Kidney (tissue), 14 donors: ENCODE results near the gene SMIM21. TPM values are rescaled to one million over a fixed set of nuclear protein-coding genes. Genes with fewer than 3 reads are reported as not detected.

Experiments used
- DNase-seq, 5 donors: peaks; one replicate each; pipeline ENCODE4 v3.0.0-alpha.2; 2013 to 2020
- FAIRE-seq: peaks from 2 replicates; lab custom pipeline; 2012; peaks lifted over from hg19 to GRCh38; lab: Jason Lieb, UNC
- H3K27ac ChIP-seq, 2 donors: one replicate each; pipeline ENCODE4 v1.7.0; 2013; ENCODE audit warnings: low read depth in 2 of 2, low read length in 2 of 2, inconsistent platforms in 1 of 2
- H3K27me3 ChIP-seq: one replicate; pipeline ENCODE4 v1.7.1; 2013; ENCODE audit warnings: low read length, inconsistent platforms; ENCODE audit not compliant: control insufficient read depth, insufficient read depth
- H3K36me3 ChIP-seq, 3 donors: one replicate each; pipeline versions ENCODE4 v1.7.0 to v1.7.1; 2013; ENCODE audit warnings: low read length in 3 of 3, control low read depth in 1 of 3, inconsistent platforms in 1 of 3; ENCODE audit not compliant: insufficient read depth in 3 of 3, control insufficient read depth in 2 of 3
- H3K4me1 ChIP-seq, 3 donors: one replicate each; pipeline versions ENCODE4 v1.7.0 to v1.7.1; 2013; ENCODE audit warnings: low read length in 3 of 3, inconsistent platforms in 1 of 3, low read depth in 1 of 3; ENCODE audit not compliant: control insufficient read depth in 2 of 3, insufficient read depth in 2 of 3
- H3K4me3 ChIP-seq, 3 donors: one replicate each; pipeline versions ENCODE4 v1.7.0 to v1.8.1; 2013; ENCODE audit warnings: low read length in 3 of 3, control low read depth in 1 of 3, inconsistent platforms in 1 of 3
- H3K9ac ChIP-seq, 3 donors: one replicate each; pipeline versions ENCODE4 v1.7.0 to v1.7.1; 2013; ENCODE audit warnings: low read length in 3 of 3, control low read depth in 1 of 3, inconsistent platforms in 1 of 3
- H3K9me3 ChIP-seq, 3 donors: one replicate each; pipeline versions ENCODE4 v1.7.0 to v1.7.1; 2013; ENCODE audit warnings: low read length in 3 of 3, control low read depth in 1 of 3, inconsistent platforms in 1 of 3; ENCODE audit not compliant: control insufficient read depth in 2 of 3, insufficient read depth in 1 of 3
- intact Hi-C: fragments of 100-400 bp; cut with DNase I; formaldehyde crosslinking; loops from one replicate; pipeline ENCODE4 v1.11.1; 2022
- polyA plus RNA-seq: library from polyadenylated mRNA; stranded (reverse); fragments of 350-450 nt; fragmentation: Illumina TruSeq; extraction: RNeasy Lipid Tissue Mini Kit (QIAGEN cat#74804); gene quantifications from one replicate; pipeline ENCODE4 v1.2.3, GENCODE V29; 2014; ENCODE audit warnings: low read depth, low replicate concordance; ENCODE audit not compliant: insufficient read depth
- total RNA-seq: library from RNA; stranded (reverse); fragmentation: NEBNext Ultra II Directional; extraction: Animal tissue kit (Norgen Biotek cat#: 25700); gene quantifications from one replicate; pipeline ENCODE4 v1.2.1, GENCODE V29; 2021
- TF ChIP-seq, protein P1 (sequence below): IDR thresholded peaks from 3 replicates; pipeline ENCODE4 v1.5.1; 2012; ENCODE audit warnings: mild to moderate bottlenecking, moderate library complexity, borderline replicate concordance; ENCODE audit not compliant: insufficient read depth; ENCODE audit errors: extremely low read depth
- donor health status: control.
- donor health status: control.
- donor health status: control.
- donor health status: control.
- donor health status: control.
- donor health status: DM: yes; HTN: yes; CAD: no.
- donor health status: Normal renal cell carcinoma (clear cell type).

Gene SMIM21
- total and polyA plus RNA-seq, 2 donors from 2014 or later, result not detected

DNA sequence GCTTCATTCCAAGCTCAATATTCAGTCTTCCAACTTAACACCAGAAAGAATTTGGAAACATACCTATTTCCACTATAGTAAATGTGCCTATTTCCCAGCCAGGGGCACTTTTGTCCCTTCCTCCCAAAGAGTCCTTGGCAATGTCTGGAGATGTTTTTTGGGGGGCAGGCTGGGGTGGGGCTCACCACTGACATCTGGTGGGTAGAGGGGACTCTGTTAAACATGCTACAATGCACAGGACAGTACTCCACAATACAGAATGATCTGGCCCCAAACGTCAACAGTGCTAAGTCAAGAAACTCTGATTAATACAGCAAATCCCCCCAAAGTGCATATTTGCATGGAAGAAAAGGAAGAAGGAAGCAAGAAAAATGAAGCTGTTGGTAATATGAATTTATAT is 61.7 kb downstream of the SMIM21 start:
- Histone ChIP-seq H3K4me3 (no peak overlapping the region), H3K27me3 (no peaks in the 10 kb centered on the region), H3K9me3 (no peaks in the 10 kb centered on the region), H3K9ac (no peak overlapping the region), H3K4me1 (no peaks in the 10 kb centered on the region), H3K27ac (no peak overlapping the region), H3K36me3 (no peaks in the 10 kb centered on the region)
- intact Hi-C loops, result no loop called here
- FAIRE-seq (no peak), DNase-seq (no peak)
- TF ChIP-seq, protein P1, sequence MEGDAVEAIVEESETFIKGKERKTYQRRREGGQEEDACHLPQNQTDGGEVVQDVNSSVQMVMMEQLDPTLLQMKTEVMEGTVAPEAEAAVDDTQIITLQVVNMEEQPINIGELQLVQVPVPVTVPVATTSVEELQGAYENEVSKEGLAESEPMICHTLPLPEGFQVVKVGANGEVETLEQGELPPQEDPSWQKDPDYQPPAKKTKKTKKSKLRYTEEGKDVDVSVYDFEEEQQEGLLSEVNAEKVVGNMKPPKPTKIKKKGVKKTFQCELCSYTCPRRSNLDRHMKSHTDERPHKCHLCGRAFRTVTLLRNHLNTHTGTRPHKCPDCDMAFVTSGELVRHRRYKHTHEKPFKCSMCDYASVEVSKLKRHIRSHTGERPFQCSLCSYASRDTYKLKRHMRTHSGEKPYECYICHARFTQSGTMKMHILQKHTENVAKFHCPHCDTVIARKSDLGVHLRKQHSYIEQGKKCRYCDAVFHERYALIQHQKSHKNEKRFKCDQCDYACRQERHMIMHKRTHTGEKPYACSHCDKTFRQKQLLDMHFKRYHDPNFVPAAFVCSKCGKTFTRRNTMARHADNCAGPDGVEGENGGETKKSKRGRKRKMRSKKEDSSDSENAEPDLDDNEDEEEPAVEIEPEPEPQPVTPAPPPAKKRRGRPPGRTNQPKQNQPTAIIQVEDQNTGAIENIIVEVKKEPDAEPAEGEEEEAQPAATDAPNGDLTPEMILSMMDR, result no peak

- FAIRE-seq (no peak), DNase-seq (no peak)
- TF ChIP-seq, protein P1, result no peak
- no peak overlapping the region for H3K27ac ChIP-seq
- no peak overlapping the region for H3K4me3 ChIP-seq
- H3K27me3 ChIP-seq, result no peaks in the 10 kb centered on the region
- H3K9me3 ChIP-seq, result no peaks in the 10 kb centered on the region
- no peaks in the 10 kb centered on the region for H3K4me1 ChIP-seq
- intact Hi-C loops, result no loop called here
- no peaks in the 10 kb centered on the region for H3K36me3 ChIP-seq
- no peak overlapping the region for H3K9ac ChIP-seq
These were observed 62.3 kb downstream of the SMIM21 start for GRCh38 chr18:75365254-75365629.

- Histone ChIP-seq H3K4me1 (no peaks in the 10 kb centered on the region), H3K27me3 (no peaks in the 10 kb centered on the region), H3K36me3 (no peaks in the 10 kb centered on the region), H3K4me3 (no peak overlapping the region), H3K27ac (no peak overlapping the region), H3K9ac (no peak overlapping the region), H3K9me3 (no peaks in the 10 kb centered on the region)
- intact Hi-C loops, result no loop called here
- DNase-seq (no peak), FAIRE-seq (no peak)
- TF ChIP-seq, protein P1, result no peak
These were observed 62.8 kb downstream of the SMIM21 start for GRCh38 chr18:75364512-75365253.
